ENCODE results near the gene WDTC1. TPM values are rescaled to one million over a fixed set of nuclear protein-coding genes. Genes with fewer than 3 reads are reported as not detected.

Gene WDTC1
- total and polyA plus RNA-seq, 2 of the 13 experiments (the other 11 are each of a cell fraction or from before 2014, with no cell fraction given) = 5.5 TPM

DNA sequence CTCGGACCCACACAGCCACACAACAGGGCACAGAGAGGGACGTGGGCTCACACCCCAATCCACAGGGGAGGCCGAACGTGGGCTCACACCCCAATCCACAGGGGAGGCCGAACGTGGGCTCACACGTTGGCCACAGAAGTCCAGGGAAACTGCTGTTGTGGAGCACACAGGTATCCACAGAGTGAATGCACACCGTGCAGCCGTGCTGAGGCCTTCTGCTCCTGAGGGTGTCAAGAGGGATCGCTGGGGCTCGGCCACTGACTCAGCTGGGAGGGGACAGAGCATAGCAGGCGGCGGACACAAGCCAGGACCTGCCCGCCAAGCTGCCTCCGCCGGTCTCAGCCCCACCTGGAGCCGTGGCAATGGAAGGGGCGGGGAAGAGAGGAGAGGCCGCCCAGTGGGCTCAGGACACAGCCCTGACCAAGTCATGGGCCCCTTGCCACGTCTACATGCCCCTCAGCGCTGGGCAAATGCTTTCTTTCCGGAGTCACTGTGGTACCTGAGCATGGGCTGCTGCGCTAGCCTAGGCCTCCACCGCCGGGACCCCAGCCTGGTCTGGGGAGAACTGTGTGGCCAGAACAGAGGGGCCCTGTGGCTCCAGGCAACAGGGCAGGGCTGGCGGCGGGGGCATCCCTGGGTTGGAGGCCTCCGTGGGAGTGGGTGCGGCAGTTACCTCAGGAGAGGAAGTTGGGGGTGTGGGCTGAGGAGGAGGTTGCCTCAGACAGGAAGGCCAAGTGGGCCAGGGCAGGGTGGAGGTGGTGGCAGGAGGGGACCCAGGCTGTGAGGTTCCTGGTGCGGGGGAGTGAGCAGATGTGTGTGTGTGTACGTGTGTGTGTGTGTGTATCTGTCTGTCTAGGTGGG, 108.6 kb downstream of the WDTC1 start (continued):
- TF ChIP-seq, protein P1, sequence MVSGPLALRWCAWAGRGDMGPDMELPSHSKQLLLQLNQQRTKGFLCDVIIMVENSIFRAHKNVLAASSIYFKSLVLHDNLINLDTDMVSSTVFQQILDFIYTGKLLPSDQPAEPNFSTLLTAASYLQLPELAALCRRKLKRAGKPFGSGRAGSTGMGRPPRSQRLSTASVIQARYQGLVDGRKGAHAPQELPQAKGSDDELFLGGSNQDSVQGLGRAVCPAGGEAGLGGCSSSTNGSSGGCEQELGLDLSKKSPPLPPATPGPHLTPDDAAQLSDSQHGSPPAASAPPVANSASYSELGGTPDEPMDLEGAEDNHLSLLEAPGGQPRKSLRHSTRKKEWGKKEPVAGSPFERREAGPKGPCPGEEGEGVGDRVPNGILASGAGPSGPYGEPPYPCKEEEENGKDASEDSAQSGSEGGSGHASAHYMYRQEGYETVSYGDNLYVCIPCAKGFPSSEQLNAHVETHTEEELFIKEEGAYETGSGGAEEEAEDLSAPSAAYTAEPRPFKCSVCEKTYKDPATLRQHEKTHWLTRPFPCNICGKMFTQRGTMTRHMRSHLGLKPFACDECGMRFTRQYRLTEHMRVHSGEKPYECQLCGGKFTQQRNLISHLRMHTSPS (CRISPR knock-in tag; IDR thresholded peaks at IDR 0.05; ENCODE audit: low read depth) = no peak; the same call in 1 of the 2 replicates
- TF ChIP-seq ZNF367 (CRISPR knock-in tag; IDR thresholded peaks at IDR 0.05; ENCODE audit: borderline replicate concordance) (no peak), ZNF766 (CRISPR knock-in tag; IDR thresholded peaks at IDR 0.05; ENCODE audit: borderline replicate concordance) (no peak), BCL6 (CRISPR knock-in tag; IDR thresholded peaks at IDR 0.05) (no peak), MXD4 (CRISPR knock-in tag; IDR thresholded peaks at IDR 0.05) (no peak), SETDB1 (CRISPR knock-in tag; IDR thresholded peaks at IDR 0.05; ENCODE audit: borderline replicate concordance) (no peak), HNF4G (IDR thresholded peaks at IDR 0.05; ENCODE audit: borderline replicate concordance, low read depth, low read length) (no peak), HNF4G (CRISPR knock-in tag; IDR thresholded peaks at IDR 0.05; ENCODE audit: borderline replicate concordance, low read depth) (no peak), BRD4 (CRISPR knock-in tag; IDR thresholded peaks at IDR 0.05) (peak; percentile 70), ZNF24 (IDR thresholded peaks at IDR 0.05) (no peak), SKI (IDR thresholded peaks at IDR 0.05; ENCODE audit: partially characterized antibody) (peak; percentile 6), CCDC6 (CRISPR knock-in tag; IDR thresholded peaks at IDR 0.05) (no peak; the same call in none of the 2 replicates), SMYD3 (CRISPR knock-in tag; IDR thresholded peaks at IDR 0.05) (no peak), MAZ (IDR thresholded peaks at IDR 0.05; ENCODE audit: borderline replicate concordance, low read depth, low read length) (no peak), MAZ (CRISPR knock-in tag; IDR thresholded peaks at IDR 0.05; ENCODE audit: low read depth) (peak; percentile 71)
- TF ChIP-seq, protein P2, sequence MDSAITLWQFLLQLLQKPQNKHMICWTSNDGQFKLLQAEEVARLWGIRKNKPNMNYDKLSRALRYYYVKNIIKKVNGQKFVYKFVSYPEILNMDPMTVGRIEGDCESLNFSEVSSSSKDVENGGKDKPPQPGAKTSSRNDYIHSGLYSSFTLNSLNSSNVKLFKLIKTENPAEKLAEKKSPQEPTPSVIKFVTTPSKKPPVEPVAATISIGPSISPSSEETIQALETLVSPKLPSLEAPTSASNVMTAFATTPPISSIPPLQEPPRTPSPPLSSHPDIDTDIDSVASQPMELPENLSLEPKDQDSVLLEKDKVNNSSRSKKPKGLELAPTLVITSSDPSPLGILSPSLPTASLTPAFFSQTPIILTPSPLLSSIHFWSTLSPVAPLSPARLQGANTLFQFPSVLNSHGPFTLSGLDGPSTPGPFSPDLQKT (CRISPR knock-in tag; IDR thresholded peaks at IDR 0.05; ENCODE audit: borderline replicate concordance) = no peak
- TF ChIP-seq, protein P3, sequence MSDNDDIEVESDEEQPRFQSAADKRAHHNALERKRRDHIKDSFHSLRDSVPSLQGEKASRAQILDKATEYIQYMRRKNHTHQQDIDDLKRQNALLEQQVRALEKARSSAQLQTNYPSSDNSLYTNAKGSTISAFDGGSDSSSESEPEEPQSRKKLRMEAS (IDR thresholded peaks at IDR 0.05) = peak; percentile 50; the same call in 1 of the 2 replicates
- TF ChIP-seq, protein P4, sequence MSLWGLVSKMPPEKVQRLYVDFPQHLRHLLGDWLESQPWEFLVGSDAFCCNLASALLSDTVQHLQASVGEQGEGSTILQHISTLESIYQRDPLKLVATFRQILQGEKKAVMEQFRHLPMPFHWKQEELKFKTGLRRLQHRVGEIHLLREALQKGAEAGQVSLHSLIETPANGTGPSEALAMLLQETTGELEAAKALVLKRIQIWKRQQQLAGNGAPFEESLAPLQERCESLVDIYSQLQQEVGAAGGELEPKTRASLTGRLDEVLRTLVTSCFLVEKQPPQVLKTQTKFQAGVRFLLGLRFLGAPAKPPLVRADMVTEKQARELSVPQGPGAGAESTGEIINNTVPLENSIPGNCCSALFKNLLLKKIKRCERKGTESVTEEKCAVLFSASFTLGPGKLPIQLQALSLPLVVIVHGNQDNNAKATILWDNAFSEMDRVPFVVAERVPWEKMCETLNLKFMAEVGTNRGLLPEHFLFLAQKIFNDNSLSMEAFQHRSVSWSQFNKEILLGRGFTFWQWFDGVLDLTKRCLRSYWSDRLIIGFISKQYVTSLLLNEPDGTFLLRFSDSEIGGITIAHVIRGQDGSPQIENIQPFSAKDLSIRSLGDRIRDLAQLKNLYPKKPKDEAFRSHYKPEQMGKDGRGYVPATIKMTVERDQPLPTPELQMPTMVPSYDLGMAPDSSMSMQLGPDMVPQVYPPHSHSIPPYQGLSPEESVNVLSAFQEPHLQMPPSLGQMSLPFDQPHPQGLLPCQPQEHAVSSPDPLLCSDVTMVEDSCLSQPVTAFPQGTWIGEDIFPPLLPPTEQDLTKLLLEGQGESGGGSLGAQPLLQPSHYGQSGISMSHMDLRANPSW (CRISPR knock-in tag; IDR thresholded peaks at IDR 0.05; ENCODE audit: borderline replicate concordance) = no peak
- TF ChIP-seq, protein P5, sequence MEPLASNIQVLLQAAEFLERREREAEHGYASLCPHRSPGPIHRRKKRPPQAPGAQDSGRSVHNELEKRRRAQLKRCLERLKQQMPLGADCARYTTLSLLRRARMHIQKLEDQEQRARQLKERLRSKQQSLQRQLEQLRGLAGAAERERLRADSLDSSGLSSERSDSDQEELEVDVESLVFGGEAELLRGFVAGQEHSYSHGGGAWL (CRISPR knock-in tag; IDR thresholded peaks at IDR 0.05) = peak; percentile 55; the same call in 1 of the 2 replicates
- TF ChIP-seq, protein P6, sequence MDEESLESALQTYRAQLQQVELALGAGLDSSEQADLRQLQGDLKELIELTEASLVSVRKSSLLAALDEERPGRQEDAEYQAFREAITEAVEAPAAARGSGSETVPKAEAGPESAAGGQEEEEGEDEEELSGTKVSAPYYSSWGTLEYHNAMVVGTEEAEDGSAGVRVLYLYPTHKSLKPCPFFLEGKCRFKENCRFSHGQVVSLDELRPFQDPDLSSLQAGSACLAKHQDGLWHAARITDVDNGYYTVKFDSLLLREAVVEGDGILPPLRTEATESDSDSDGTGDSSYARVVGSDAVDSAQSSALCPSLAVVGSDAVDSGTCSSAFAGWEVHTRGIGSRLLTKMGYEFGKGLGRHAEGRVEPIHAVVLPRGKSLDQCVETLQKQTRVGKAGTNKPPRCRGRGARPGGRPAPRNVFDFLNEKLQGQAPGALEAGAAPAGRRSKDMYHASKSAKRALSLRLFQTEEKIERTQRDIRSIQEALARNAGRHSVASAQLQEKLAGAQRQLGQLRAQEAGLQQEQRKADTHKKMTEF (CRISPR knock-in tag; IDR thresholded peaks at IDR 0.05) = peak; percentile 48; the same call in 1 of the 2 replicates
